Ovary (tissue), 9 donors: ENCODE results near the gene CWC27. TPM values are rescaled to one million over a fixed set of nuclear protein-coding genes. Genes with fewer than 3 reads are reported as not detected.
"Not testable (repeated sequence)": the region's sequence is repeated elsewhere in the genome, so short reads cannot be mapped to it uniquely, and the experiment has no call there.

Source experiments
- DNase-seq, 5 donors: peaks; one replicate each; pipeline ENCODE4 v3.0.0-alpha.2; 2019 to 2020
- H3K27ac ChIP-seq, 2 donors: fragments of 200-600 bp; one replicate each; pipeline versions ENCODE4 v1.5.1 to v1.8.0; 2019 to 2022
- H3K27me3 ChIP-seq: fragments of 200-600 bp; one replicate; pipeline ENCODE4 v1.8.0; 2022
- H3K36me3 ChIP-seq: fragments of 200-600 bp; sonication (generic); one replicate; pipeline ENCODE4 v1.5.1; 2019
- H3K4me1 ChIP-seq: one replicate; pipeline ENCODE4 v1.8.1; 2013; ENCODE audit warnings: mild to moderate bottlenecking, moderate library complexity; ENCODE audit not compliant: insufficient read depth
- H3K4me3 ChIP-seq: fragments of 200-600 bp; sonication (generic); one replicate; pipeline ENCODE4 v1.5.1; 2017
- H3K9me3 ChIP-seq, 2 donors: fragments of 200-600 bp in 1 of 2; sonication (generic) in 1 of 2; one replicate each; pipeline versions ENCODE4 v1.5.1 to v1.8.1; 2013 to 2019; ENCODE audit warnings: mild to moderate bottlenecking in 1 of 2, moderate library complexity in 1 of 2
- EP300 ChIP-seq: sonication (generic); formaldehyde crosslinking; IDR thresholded peaks from one replicate; pipeline ENCODE4 v1.6.1; 2017; ENCODE audit warnings: antibody characterized with exemption
- POLR2A ChIP-seq: fragments of 450-650 bp; IDR thresholded peaks from one replicate; pipeline ENCODE4 v1.6.1; 2017; ENCODE audit warnings: antibody characterized with exemption, mild to moderate bottlenecking, moderate library complexity
- WGBS, 3 donors: extraction: QIAGEN DNeasy Blood & Tissue Kit in 1 of 3; methylation state at CpG; one replicate each; pipeline versions ENCODE4 v1.1.5 to v1.1.7; 2013 to 2017; 5-methylcytosine and 5-hydroxymethylcytosine counted together
- intact Hi-C, 4 donors: fragments of 100-400 bp; cut with DNase I; formaldehyde crosslinking; loops; one replicate each; pipeline versions ENCODE4 v1.11.0 to v1.15.1; 2022 to 2023
- polyA plus RNA-seq, 2 donors: library from polyadenylated mRNA; stranded (reverse); fragments of 200-250 nt in 1 of 2; fragments of 350-450 nt in 1 of 2; fragmentation: Illumina TruSeq in 1 of 2; extraction: RNeasy Lipid Tissue Mini Kit (QIAGEN cat#74804) in 1 of 2; gene quantifications; one replicate each; pipeline ENCODE4 v1.2.3, GENCODE V29; 2013 to 2014
- total RNA-seq, 7 donors: library from RNA; depleted of rRNA in 2 of 7; stranded (reverse); fragments of >200 nt in 2 of 7; fragmentation: NEBNext Ultra II Directional in 3 of 7; extraction: Animal tissue kit (Norgen Biotek cat#: 25700) in 3 of 7; gene quantifications; one replicate each; pipeline versions ENCODE4 v1.1.0 to v1.2.4, GENCODE V29; 2016 to 2023
- TF ChIP-seq, protein P1 (sequence below), 3 donors: fragments of 450-650 bp in 2 of 3; fragments of 200-600 bp in 1 of 3; IDR thresholded peaks; one replicate each; pipeline versions ENCODE4 v1.5.1 to v1.8.0; 2016 to 2022; ENCODE audit warnings: antibody characterized with exemption in 3 of 3, mild to moderate bottlenecking in 1 of 3
- donor health status: DM: no; HTN: no; CAD: no; lungs with moderate emphysema.
- donor health status: DM: no; HTN: no; CAD: no.
- donor health status: Bipolar disorder and iron deficiency.
- donor health status: DM: yes; HTN: yes; CAD: no.
- donor health status: DM: no; HTN: no; CAD: no.
- donor health status: DM: yes; HTN: yes; CAD: no.

CWC27 gene
- total and polyA plus RNA-seq, 9 donors: 10.0 to 23.1 (median 18.9) TPM

DNA sequence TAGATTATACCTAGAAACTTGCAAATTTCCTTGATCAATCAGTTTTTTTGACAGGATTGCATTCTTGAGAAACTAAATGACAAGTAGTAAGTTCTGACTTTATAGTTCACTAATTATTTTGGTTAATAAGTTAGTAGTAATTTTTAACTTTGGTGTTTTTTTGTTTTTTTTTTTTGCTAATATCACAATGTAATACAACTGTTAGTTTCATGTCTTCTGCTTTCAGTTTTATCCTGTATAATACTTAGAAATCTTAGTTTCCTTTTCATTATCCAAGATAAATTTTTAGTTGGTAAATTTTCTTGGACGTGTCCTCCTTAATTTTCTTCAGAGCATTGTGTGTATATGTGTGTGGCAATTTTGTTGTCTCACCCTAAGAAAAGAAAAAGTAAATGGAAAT is 57.8 kb downstream of the CWC27 start:
- intact Hi-C loops: no loop called here
- Histone ChIP-seq H3K36me3 (no peaks in the 10 kb centered on the region), H3K9me3 (no peaks in the 10 kb centered on the region), H3K4me3 (no peak overlapping the region), H3K27ac (no peak overlapping the region), H3K27me3 (no peaks in the 10 kb centered on the region), H3K4me1 (no peaks in the 10 kb centered on the region)
- DNase-seq: no peak
- TF ChIP-seq EP300 (no peak), POLR2A (no peak)
- TF ChIP-seq, protein P1, sequence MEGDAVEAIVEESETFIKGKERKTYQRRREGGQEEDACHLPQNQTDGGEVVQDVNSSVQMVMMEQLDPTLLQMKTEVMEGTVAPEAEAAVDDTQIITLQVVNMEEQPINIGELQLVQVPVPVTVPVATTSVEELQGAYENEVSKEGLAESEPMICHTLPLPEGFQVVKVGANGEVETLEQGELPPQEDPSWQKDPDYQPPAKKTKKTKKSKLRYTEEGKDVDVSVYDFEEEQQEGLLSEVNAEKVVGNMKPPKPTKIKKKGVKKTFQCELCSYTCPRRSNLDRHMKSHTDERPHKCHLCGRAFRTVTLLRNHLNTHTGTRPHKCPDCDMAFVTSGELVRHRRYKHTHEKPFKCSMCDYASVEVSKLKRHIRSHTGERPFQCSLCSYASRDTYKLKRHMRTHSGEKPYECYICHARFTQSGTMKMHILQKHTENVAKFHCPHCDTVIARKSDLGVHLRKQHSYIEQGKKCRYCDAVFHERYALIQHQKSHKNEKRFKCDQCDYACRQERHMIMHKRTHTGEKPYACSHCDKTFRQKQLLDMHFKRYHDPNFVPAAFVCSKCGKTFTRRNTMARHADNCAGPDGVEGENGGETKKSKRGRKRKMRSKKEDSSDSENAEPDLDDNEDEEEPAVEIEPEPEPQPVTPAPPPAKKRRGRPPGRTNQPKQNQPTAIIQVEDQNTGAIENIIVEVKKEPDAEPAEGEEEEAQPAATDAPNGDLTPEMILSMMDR (IDR thresholded peaks at IDR 0.05): no peak
- 39 to 67% (median 57%) methylated on average over 1 of the region's 1 CpG for WGBS, 3 donors

DNA sequence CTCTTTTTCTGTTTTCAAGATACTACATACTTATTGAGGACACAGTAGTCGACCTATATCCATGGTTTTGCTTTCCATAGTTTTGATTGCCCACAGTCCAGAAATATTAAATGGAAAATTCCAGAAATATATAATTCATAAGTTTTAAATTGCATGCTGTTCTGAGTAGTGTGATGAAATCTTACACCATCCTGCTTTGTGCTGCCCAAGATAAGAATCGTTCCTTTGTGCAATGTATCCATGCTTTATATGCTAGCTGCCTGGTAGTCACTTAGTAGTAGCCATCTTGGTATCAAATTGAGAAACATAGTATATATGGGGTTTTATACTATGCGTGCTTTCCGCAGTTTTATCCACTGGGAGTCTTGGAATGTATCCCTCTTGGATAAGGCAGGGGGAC is 59.0 kb downstream of the CWC27 start:
- no peak for DNase-seq
- Histone ChIP-seq H3K36me3 (no peaks in the 10 kb centered on the region), H3K4me3 (no peak overlapping the region), H3K27ac (no peak overlapping the region), H3K9me3 (no peaks in the 10 kb centered on the region), H3K4me1 (no peaks in the 10 kb centered on the region), H3K27me3 (no peaks in the 10 kb centered on the region)
- 94 to 96% (median 96%) methylated on average over 4 of the region's 4 CpGs for WGBS, 3 donors
- intact Hi-C loops: no loop called here
- TF ChIP-seq, protein P1 (IDR thresholded peaks at IDR 0.05): no peak
- TF ChIP-seq EP300 (no peak), POLR2A (no peak)

DNA sequence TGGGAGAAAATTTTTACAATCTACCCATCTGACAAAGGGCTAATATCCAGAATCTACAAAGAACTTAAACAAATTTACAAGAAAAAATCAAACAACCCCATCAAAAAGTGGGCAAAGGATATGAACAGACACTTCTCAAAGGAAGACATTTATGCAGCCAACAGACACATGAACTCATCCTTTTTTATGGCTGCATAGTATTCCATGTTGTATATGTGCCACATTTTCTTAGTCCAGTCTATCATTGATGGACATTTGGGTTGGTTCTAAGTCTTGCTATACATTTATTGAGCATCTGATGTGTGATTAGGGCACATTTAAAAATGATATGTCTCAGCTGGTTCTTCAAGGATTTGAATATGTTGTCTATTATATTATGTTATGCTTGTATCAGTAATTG is 61.9 kb downstream of the CWC27 start:
- intact Hi-C loops: loop anchor here in 1 of 4 donors (1.0 kb wide), 1 partner anchor 16 kb away; no protein-coding TSS in a partner anchor
- H3K36me3 ChIP-seq, H3K9me3 ChIP-seq, H3K27me3 ChIP-seq, H3K4me1 ChIP-seq, H3K27ac ChIP-seq, DNase-seq, H3K4me3 ChIP-seq: not testable (repeated sequence)

DNA sequence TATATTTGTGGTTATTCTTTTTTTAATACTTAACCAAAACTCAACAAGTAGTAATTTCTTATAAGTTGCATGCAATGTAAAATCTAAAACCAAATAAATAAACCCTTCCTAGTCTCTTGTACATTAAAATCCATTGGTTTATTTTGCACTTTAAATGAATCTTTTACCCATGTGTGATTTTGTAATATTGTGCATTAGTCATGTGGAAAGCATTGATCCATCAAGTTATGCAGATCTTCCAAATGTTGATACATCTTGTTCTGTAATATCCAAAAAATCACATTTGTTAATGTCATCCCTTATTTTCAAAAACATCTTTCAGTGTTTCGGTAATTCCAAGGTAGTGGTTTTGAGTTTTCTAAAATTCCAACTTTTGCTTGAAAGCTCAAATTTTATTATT is 63.3 kb downstream of the CWC27 start:
- Histone ChIP-seq H3K4me3 (no peak overlapping the region), H3K9me3 (no peaks in the 10 kb centered on the region), H3K4me1 (no peaks in the 10 kb centered on the region), H3K27ac (no peak overlapping the region), H3K36me3 (no peaks in the 10 kb centered on the region), H3K27me3 (no peaks in the 10 kb centered on the region)
- DNase-seq: no peak
- 95 to 100% (median 96%) methylated on average over 1 of the region's 1 CpG for WGBS, 3 donors
- no peak for TF ChIP-seq EP300
- TF ChIP-seq POLR2A: no peak
- TF ChIP-seq, protein P1 (IDR thresholded peaks at IDR 0.05): no peak
- intact Hi-C loops: no loop called here

DNA sequence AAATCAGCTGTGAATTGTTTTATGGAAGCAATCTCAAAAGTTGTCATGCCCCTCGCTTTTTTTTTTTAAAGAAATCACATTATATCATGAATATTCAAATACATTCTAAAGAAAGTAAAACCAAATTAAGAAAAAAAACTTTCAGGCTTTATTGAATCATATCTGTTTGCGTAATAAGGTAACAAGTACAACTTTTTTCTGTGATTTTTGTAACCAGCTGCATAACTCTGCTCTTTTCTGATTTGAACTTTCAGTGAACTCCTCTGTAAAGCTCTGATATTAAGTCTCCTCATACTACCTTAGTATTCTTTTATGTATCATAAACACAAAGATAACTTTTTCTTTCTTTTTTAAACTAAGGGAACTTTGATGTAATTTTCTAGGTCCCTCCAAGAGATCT is 65.3 kb downstream of the CWC27 start:
- TF ChIP-seq EP300: no peak
- TF ChIP-seq POLR2A: no peak
- TF ChIP-seq, protein P1 (IDR thresholded peaks at IDR 0.05): no peak
- intact Hi-C loops: no loop called here
- H3K4me3 ChIP-seq: no peak overlapping the region
- H3K27me3 ChIP-seq: no peaks in the 10 kb centered on the region
- WGBS, 3 donors: 54 to 75% (median 71%) methylated on average over 2 of the region's 2 CpGs
- H3K27ac ChIP-seq: no peak overlapping the region
- DNase-seq: no peak
- no peaks in the 10 kb centered on the region for H3K4me1 ChIP-seq
- no peaks in the 10 kb centered on the region for H3K36me3 ChIP-seq
- no peaks in the 10 kb centered on the region for H3K9me3 ChIP-seq
